Measurements from ENCODE around the gene BTNL2.

Gene BTNL2

DNA sequence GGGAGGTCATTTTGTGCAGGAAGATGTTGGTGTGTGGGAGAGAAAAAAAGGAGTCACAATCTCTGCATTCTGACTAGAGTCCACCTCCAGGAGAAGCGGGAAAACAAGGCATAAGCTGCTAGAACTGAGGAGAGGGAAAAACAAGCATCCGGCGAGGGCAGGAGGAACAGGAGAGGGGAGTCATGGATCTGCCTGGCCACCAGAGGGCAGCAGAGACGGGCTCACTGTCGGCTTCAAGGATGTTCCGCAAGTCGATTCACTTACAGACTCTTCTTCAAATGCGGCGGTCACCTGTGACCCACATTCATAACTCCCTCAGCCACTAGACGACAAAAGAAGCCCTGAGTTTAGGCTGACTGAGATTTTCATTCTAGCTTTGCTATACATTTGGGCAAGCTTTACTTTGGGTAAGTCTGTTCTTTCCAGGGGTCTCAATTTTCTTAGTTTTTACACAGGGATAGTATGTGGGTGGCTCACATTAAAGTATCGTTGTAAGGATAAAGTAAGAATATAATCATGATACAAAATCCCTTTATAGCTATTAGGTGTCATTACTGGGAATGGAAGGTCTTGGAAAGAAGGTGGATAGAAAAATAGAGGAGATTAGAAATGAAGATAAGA is 6.6 kb upstream of the BTNL2 start:
- DNase-seq = peak; percentile 73

DNA sequence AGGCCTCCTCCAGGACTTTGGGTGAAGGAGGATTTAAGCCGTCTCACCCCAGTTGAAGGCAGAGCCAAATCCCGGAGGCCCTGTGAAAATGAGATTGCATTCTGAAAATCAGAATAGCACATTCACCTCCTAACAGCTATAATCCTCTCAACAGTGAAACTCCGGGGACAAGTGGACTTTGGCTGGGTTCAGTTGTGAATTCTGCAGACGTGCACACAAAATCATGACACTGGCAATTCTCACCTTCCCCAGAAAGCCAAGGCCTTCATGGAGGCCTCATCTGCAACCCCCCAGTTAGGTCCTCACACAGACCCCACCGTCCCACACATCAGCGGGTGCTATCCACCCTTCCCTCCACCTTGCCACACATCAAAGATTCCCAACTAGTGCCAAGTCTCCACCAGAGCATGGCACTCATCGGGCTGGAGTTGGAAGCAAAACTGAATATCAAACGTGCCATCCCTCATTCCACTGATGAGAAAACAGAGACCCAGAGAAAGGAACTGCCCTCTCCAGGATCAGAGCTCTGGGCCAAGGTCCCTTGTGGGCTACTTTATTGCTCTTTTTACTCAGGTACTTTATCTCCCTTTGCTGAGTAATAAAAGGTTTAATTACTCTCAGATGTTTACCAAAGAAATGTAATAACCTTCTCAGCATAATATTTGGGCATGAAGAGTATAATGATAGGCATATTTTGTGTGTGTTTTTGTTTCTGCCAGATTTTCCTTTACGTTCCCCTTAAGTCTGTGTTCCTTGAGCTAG is 4.8 kb upstream of the BTNL2 start:
- no peak for DNase-seq

DNA sequence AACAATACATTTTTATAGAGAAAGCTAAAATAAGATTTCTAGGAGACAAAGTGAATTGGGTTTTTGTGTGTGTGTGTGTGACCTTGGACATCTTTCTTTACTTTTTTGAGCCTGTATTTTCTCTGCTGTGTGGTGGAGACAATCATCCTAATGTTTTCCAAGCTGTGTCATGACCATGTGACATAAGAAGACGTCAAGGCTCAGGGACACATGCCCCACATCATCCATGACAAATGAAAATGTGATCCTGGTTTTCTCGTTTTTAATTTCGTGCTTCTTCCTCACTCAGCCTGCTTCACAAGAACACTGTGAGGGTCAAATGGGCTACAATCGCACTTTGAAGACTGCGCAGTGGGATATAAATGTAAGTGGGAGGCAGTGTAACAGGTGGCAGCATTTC is 3.9 kb upstream of the BTNL2 start:
- DNase-seq = no peak

DNA sequence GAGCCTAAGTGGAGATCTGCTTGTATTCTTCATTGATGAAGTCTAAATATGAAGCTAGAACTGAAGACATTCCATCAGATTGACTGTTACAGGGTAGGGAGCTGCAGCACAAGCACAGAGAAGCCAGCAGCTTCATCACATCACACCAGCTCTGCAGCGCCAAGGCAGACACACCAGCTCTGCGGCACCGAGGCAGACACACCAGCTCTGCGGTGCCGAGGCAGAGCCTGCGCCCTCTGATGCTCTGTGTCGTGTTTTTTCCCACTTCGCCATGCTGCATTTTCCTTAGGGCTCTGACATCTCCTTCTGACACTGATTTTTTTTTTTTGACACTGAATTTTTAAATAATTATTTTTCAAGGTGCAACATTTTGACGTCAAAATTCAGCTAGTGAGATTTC is 784 bp downstream of the BTNL2 start:
- no peak for DNase-seq

GRCh38 chr6:32405656-32406055 is 1.3 kb downstream of the BTNL2 start:
- no peak for DNase-seq

GRCh38 chr6:32402812-32403211 is 4.2 kb downstream of the BTNL2 start:
- no peak for DNase-seq

DNA sequence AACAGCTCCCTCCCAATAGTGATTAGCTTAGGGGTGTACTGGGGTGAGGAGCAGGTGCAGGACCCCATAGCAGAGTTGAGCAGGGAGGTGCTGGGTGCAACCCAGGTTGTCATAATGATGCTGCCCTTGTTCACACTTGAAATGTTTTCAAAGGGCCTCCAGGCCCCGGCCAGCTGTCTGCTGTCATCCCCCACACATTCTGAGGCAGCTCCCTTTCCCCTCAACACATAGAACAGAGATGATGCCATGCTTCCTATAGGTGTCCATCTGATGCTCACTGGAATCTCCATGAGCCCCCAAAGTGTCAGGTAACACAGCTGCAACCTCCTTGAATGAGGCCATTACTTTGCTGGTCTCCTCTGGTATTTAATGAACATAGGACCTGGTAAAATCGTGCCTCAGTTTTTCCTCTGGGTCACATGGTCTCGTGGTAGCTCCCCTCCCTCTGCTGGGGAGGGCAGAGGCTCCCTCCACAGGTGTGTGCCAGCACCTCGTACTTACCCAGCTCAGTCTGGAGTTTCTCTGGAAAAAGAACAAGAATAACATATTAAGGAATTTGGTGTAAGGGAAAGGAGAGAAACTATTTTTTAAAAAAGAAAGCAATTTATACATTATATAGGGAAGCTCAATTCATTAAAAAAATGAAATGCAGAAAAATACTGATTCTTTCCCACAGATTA is 5.6 kb downstream of the BTNL2 start:
- DNase-seq = no peak

DNA sequence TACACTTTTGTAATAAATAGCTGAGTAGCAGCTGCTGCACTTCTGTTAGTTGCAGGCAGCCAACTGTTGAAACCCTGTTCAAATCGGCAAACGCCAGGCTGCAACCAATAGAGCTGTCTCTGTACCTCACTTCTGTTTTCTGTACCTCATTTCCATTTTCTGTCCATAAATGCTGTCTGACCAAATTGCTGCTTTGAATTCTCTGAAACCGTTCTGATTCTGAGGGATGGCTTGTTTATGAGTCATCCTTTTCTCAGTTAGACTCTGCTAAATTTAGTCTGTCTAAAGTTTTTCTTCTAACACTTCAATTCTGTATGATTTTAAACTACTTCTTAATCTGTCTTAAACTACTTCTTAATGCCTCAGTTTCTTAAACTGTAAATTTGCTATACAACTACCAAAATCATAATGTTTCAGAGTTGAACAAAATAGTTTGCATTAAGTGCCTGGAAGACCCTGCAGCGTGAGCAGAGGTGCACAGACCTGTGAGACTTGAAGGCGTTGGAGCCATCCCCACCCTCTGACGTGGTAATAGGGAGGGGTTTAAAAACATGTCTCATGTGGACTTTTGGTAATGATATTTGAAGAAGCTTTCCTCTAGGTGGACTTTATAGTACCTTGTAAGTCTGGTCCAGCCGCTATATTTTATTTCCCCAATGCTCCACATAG is 9.6 kb downstream of the BTNL2 start:
- no peak for DNase-seq

DNA sequence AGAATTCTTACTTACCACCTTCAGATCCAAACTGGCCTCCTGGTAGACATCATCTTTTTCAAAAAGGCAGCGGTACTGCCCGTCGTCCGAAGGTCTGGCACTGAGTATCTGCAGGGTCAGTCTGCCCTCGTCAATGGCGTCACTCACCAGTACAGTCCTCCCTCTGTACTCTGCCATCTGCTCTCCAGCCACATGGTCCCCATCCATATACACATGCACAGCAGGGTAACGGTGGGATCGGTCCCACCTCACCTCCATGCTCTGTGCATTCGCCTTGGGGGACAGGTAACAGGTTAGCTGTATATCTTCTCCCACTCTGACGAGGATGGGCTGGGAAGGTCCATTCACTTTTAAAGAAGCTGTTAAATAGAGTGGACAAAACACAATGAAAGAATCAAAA is 11.0 kb downstream of the BTNL2 start:
- no peak for DNase-seq

DNA sequence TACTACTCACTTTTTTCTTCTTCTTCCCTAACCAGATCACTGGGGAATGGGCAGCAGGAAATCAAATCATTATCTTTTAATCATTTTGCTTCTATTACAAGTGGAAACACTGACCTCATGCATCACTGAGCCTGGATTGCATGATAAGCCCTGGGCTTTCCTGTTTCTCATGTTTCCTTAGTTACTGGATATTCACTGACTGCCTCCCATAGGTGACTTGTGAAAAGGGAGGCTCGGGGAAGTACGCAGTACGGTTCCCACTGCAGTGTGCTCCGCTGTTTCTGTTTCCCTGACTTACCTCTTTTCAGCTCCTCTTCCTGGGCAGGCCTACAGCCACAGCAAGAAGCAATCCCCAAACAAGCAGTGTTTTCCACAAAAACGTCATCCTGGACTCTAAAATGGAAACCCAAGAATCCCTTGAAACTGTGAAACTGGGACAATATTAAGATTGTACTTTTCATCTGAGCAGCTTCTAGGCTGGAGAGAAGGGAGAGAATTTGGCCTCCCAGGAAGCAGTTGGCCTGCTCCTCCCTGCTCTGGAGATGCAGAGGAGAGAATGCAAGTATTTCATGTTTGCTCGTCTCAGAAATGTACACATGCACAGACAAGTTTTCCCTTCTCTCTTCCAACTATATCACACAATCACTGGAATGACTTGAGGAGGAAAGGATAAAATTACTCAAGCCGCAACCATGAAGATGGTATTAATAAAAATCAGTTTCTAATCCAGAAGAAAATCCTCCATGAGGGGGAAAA is 13.1 kb downstream of the BTNL2 start:
- peak; percentile 42 for DNase-seq

DNA sequence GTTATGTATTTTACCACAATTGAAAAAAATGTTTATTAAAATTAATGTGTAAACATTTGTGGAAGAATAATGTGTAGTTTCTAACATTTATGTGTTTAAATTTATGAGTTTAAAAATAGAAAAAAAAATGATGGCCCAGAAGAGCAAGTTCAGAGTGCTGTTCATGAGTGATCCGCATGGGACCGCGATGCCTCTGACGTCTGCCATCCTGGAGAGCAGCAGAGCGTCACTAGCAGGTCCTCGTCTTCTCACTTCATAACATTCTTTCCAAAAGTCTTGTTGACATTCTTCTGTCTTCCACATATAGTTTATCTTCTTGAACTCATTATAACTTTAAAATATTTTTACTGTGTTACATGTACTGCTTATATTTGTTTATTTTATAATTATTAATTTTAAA is 15.5 kb downstream of the BTNL2 start:
- no peak for DNase-seq

DNA sequence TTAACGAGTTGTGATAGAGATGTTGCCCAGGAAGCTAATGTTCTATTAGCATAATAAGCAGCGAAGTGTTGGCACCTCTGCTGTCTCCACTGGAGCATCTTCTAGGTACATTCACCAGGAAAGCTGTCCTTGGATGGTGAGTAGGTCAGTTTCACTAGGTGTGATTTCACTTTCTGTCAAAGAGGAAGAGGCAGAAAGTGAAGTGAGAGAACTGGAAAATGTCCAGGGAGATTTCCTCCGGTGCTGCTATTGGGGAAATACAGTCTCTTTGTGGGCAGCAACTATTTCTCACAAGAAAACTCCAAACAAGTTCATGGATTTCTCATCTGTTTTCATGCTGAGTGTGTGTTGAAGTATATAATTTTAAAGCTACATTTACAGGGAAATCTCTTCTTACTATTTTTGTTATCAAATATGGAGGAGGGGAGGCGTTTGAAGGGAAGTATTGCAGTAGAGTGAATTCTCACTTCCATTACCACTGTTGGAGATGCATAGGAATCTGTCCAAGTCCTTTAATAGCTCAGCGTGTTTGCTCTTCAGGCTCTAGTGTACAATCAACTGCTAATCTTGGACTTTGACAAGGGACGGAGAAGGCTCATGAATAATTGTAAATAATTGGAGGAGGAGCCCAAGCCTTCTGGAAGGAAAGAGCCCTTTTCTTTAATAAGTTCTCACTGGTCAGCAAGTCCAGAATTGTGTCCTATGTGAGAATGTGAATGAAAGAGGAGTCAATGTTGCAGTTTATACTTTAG is 19.2 kb downstream of the BTNL2 start:
- DNase-seq = no peak

DNA sequence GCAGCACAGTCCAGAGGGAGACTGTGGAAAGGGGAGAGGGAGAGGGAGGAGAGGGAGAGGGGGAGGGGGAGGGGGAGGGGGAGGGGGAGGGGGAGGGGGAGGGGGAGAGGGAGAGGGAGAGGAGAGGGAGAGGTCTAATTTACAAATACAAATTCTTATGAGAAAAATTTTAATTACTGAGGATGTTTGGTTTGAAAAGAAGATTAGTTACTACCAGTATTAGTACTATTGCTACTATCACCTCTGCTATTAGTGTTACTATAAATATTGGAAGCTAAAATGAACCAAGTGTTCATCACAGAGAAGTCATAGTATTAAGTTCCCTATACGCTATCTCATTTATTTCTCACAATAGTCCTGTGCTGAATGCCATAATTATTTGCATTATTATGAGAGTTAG is 20.9 kb downstream of the BTNL2 start:
- no peak for DNase-seq

- DNase-seq = no peak
These were observed 24.1 kb downstream of the BTNL2 start for GRCh38 chr6:32382757-32383420.

DNA sequence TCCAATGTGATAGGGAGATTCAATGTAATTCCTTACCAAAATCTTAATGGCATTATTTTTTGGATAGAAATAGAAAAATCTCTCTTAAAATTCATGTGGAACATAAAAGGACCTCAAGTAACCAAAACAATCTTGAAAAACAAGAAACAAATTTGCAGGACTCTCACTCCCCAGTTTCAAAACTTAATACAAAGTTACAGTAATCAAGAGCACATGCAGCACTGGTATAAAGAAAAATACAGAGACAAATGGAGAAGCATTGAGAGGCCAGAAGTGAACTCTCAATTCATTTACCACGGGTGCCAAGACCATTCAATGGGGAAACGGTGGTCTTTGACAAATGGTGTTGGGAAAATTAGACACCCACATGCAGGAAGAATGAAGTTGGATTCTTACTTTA is 27.4 kb downstream of the BTNL2 start:
- DNase-seq = no peak

GRCh38 chr6:32375739-32376529 is 31.0 kb downstream of the BTNL2 start:
- no peak for DNase-seq

GRCh38 chr6:32371803-32372202 is 35.2 kb downstream of the BTNL2 start, which contains the start of gene TSBP1:
Gene TSBP1, minus strand, starts transcription at chr6:32371903. Its CDS starts 197 bp downstream, at chr6:32371706.
- DNase-seq = no peak

DNA sequence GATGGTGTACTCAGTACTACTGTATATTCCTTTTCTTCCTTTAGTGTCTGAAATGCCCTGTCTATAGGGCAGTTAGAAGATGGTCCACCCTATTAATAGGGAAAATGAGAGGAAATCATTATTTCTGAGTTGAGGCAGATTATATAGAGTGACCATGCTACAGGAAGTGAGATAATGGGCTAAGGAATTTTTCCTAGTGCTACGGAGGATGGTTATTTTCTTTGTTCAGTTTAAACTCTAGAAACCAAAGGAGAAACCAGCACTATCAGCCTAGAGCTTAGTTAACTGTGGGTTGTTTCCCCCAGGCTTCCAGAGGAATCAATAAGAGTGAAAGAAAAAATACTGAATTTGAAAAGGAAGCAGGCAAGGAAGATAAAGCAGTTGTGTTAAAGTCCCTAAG is 35.8 kb downstream of the BTNL2 start:
- DNase-seq = peak; percentile 36

DNA sequence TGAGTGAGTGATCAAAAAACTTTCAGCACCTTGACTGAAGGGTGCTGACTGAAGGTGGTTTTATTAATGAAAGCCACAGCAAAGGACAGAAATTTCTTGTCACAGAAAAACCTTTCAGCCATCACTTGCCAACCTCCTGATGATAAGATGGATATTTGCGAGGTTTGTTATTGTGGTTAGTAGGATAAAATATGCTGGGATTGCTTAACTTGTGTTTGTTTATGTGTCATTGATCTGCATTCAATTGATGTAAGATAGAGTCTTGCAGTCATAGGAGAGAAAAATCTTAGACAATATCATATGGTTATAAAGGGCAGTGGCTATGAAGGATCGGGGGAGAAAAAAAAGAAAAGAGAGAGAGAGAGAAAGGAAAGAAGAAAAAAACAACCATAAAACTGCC is 36.5 kb downstream of the BTNL2 start:
- DNase-seq = peak; percentile 12

DNA sequence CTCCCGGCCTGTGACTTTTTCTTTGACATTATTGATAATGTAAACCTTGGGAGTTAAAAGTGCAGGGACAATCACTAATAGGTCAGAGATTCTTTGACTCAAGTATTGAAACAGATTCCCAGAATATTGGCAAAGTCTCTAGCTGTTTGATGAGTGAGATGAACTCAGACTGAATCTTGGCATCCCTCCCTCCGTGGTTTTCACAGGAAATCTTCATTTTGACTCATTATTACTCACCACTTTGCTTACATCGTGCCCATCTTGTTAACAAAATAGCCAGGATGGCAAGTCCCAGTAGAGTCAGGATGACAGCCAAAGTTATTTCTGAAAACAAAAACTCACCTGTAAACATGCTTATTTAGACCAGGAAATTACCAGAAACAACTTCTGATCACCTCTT is 37.3 kb downstream of the BTNL2 start:
- DNase-seq = peak; percentile 93

DNA sequence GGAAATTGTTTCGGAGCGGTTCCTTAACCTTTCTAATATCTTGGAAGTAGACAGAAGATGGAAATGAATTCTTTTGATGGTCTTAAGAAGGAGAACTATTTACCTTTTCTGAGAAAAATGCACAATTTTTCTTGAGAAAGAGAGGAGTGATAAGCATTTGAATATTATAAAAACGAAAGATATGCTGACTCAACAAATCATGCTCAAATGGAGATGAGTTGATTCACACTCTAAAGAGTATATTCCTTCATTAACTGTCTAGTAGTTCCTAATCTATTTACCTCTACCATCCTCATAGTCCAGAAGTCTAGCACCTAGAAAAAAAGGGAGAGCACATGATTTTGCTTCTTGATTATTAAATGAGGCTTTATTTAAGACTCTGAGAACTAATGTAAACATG is 39.3 kb downstream of the BTNL2 start:
- DNase-seq = no peak

Data from fibroblast of skin of right biceps (primary cell).